K562 (cell line): ENCODE measurements around the gene OR2AT4. TPM values are rescaled to one million over a fixed set of nuclear protein-coding genes. Genes with fewer than 3 reads are reported as not detected.

Experiments used
- ATAC-seq: fragments of 200-7000 bp; cut with Tn5 transposase; 3 replicates; pipeline ENCODE4 v1.9.1; 2020; ENCODE audit warnings: moderate library complexity
- BruUV-seq: library from RNA; stranded (reverse); fragments of 400-500 nt; replicated peaks from 2 replicates; lab custom pipeline; 2021; lab: Mats Ljungman, UMichigan
- CTCF ChIA-PET: fragments of 300-600 bp; formaldehyde crosslinking; extraction: SDS; loops from one replicate; lab custom pipeline; 2021; ENCODE audit warnings: low intra/inter-chr PET ratio; lab: Yijun Ruan, JAX
- POLR2A ChIA-PET: fragments of 300-600, 350-650 bp; sonication (Branson Sonifier 250); formaldehyde crosslinking; extraction: SDS; loops from one replicate; lab custom pipeline; 2021; ENCODE audit warnings: antibody characterized with exemption, inconsistent platforms; lab: Yijun Ruan, JAX
- DNase-seq, 4 experiments: peaks; one replicate each; pipeline versions ENCODE4 v3.0.0 to v3.0.0-alpha.2; 2011 to 2018; ENCODE audit warnings: low spot score in 3 of 4, mixed read lengths in 3 of 4; ENCODE audit errors: extremely low read depth in 1 of 4
- FAIRE-seq: peaks from 2 replicates; lab custom pipeline; 2011; peaks lifted over from hg19 to GRCh38; lab: Jason Lieb, UNC
- H2AFZ ChIP-seq: 2 replicates; pipeline ENCODE4 v1.6.0; 2011; ENCODE audit warnings: low read depth, low read length, control low read depth, inconsistent platforms
- H3K27ac ChIP-seq: fragments of 200-600 bp; 3 replicates; pipeline ENCODE4 v1.8.0; 2011; ENCODE audit warnings: low read depth, mild to moderate bottlenecking, control low read depth, inconsistent platforms, low read length, moderate library complexity, mixed read lengths; ENCODE audit errors: extremely low read depth
- H3K27me3 ChIP-seq, 2 experiments: fragments of 300-600 bp in 1 of 2; 2 replicates in 1 of 2; 3 replicates in 1 of 2; pipeline versions ENCODE4 v1.6.0 to v1.8.0; 2011; ENCODE audit warnings: inconsistent platforms in 2 of 2, low read length in 2 of 2, mild to moderate bottlenecking in 1 of 2, mixed read lengths in 1 of 2, moderate library complexity in 1 of 2; ENCODE audit not compliant: control insufficient read depth in 2 of 2, insufficient read depth in 2 of 2
- H3K36me3 ChIP-seq: fragments of 300-600 bp; 3 replicates; pipeline ENCODE4 v1.8.0; 2011; ENCODE audit warnings: mild to moderate bottlenecking, low read length, inconsistent platforms; ENCODE audit not compliant: control insufficient read depth, insufficient read depth
- H3K4me1 ChIP-seq, 2 experiments: fragments of 200-600 bp in 1 of 2; replicated peaks in 1 of 2; 2 replicates in 1 of 2; 3 replicates in 1 of 2; pipeline versions ENCODE4 v1.5.1 to v1.8.0; 2011; ENCODE audit warnings: inconsistent platforms in 2 of 2, low read length in 2 of 2, mild to moderate bottlenecking in 1 of 2, mixed read lengths in 1 of 2, moderate library complexity in 1 of 2; ENCODE audit not compliant: control insufficient read depth in 2 of 2, insufficient read depth in 2 of 2
- H3K4me2 ChIP-seq: 2 replicates; pipeline ENCODE4 v1.6.1; 2011; ENCODE audit warnings: low read length, control low read depth, inconsistent platforms, mixed read lengths; ENCODE audit not compliant: insufficient read depth
- H3K4me3 ChIP-seq: fragments of 200-600 bp; sonication (generic), shearing (Covaris generic); 2 replicates; pipeline ENCODE4 v1.5.1; 2016; ENCODE audit warnings: control low read depth, inconsistent platforms
- H3K79me2 ChIP-seq: fragments of 200-600 bp; 3 replicates; pipeline ENCODE4 v1.8.0; 2011; ENCODE audit warnings: low read length, inconsistent platforms; ENCODE audit not compliant: control insufficient read depth, insufficient read depth
- H3K9ac ChIP-seq, 2 experiments: 2 replicates each; pipeline versions ENCODE4 v1.6.0 to v1.6.1; 2011; ENCODE audit warnings: low read depth in 2 of 2, low read length in 2 of 2, control low read depth in 1 of 2, inconsistent platforms in 1 of 2, mild to moderate bottlenecking in 1 of 2, mixed read lengths in 1 of 2; ENCODE audit not compliant: insufficient read depth in 1 of 2
- H3K9me1 ChIP-seq: one replicate; pipeline ENCODE4 v1.6.0; 2011; ENCODE audit warnings: inconsistent platforms, mild to moderate bottlenecking, low read length, moderate library complexity; ENCODE audit not compliant: control insufficient read depth, insufficient read depth
- H3K9me3 ChIP-seq: replicated peaks from 2 replicates; pipeline ENCODE4 v1.5.1; 2011; ENCODE audit warnings: low read depth, low read length, inconsistent platforms; ENCODE audit not compliant: control insufficient read depth, insufficient read depth
- H4K20me1 ChIP-seq: replicated peaks from 2 replicates; pipeline ENCODE4 v1.6.1; 2011; ENCODE audit warnings: low read length, inconsistent platforms, mixed read lengths; ENCODE audit not compliant: control insufficient read depth, insufficient read depth
- CUX1 ChIP-seq: fragments of 200-800 bp; sonication (Bioruptor generic); IDR thresholded peaks from 2 replicates; pipeline ENCODE4 v1.6.1; 2016; ENCODE audit warnings: missing genetic modification characterization, missing compliant biosample characterization
- KLF10 ChIP-seq: fragments of 250-450 bp; sonication (Bioruptor Pico); IDR thresholded peaks from 2 replicates; pipeline ENCODE4 v1.6.1; 2021; ENCODE audit warnings: matching md5 sums
- in situ Hi-C: fragments of 300-500 bp; cut with MboI; formaldehyde crosslinking; loops from 4 replicates; pipeline ENCODE4 v1.15.0; 2018; ENCODE audit warnings: inconsistent platforms, mixed read lengths
- intact Hi-C: fragments of 100-400 bp; cut with micrococcal nuclease; formaldehyde crosslinking; loops from 2 replicates; pipeline ENCODE4 v1.14.2; 2022
- polyA plus RNA-seq, 8 experiments: library from polyadenylated mRNA; depleted of rRNA in 4 of 8; stranded (reverse) in 5 of 8; unstranded in 3 of 8; fragments of >200 nt; fragmentation: Nextera tagmentation in 2 of 8; fragmentation: Illumina TruSeq in 1 of 8; extraction: Ambion mirVana in 2 of 8; extraction: Trizol in 1 of 8; gene quantifications; 2 replicates each; pipeline versions ENCODE4 v1.2.1 to v1.2.3, GENCODE V29; 2011 to 2014; ENCODE audit warnings: inconsistent platforms in 1 of 8, missing spikeins in 1 of 8
- total RNA-seq, 7 experiments: library from RNA; depleted of rRNA in 6 of 7; stranded (reverse); fragments of >200 nt in 6 of 7; fragmentation: Illumina TruSeq in 2 of 7; extraction: Trizol in 2 of 7; gene quantifications; 2 replicates each; pipeline versions ENCODE4 v1.2.1 to v1.2.3, GENCODE V29; 2011 to 2021; ENCODE audit warnings: low replicate concordance in 1 of 7

OR2AT4 gene
- total and polyA plus RNA-seq, 9 of the 15 experiments (the other 6 are each of a cell fraction or from before 2014, with no cell fraction given) = 0.86 to 3.1 (median 2.0) TPM

- in situ Hi-C loops = no loop called here
- BruUV-seq = no TSS peak
- POLR2A ChIA-PET = no interaction called here
- Histone ChIP-seq H3K4me2 (no peak overlapping the region), H4K20me1 (no peaks in the 10 kb centered on the region), H3K9ac (no peak overlapping the region), H3K36me3 (no peaks in the 10 kb centered on the region; the same call in 2 of the 3 replicates), H3K4me3 (no peak overlapping the region), H3K9me1 (no peaks in the 10 kb centered on the region), H2AFZ (no peak overlapping the region), H3K9me3 (no peaks in the 10 kb centered on the region), H3K27me3 (no peaks in the 10 kb centered on the region), H3K27ac (no peak overlapping the region), H3K4me1 (peaks cover 0 to 20% of the 10 kb centered on the region in 2 experiments; a peak in 3 of 5 replicates), H3K79me2 (no peaks in the 10 kb centered on the region)
- FAIRE-seq = no peak
- intact Hi-C loops = no loop called here
- DNase-seq = no peak
- peak; percentile 80; the same call in 1 of the 2 replicates for TF ChIP-seq CUX1 (CRISPR knock-in tag)
- no peak for TF ChIP-seq KLF10 (CRISPR knock-in tag)
- ATAC-seq = no peak
- CTCF ChIA-PET = no interaction called here
These were observed 27.7 kb downstream of the OR2AT4 start for GRCh38 chr11:75068993-75069392.
